DOHH2 (cell line): Measurements from ENCODE around the gene AHCYL1.

Experiments used
- H3F3A ChIP-seq: fragments of 200-600 bp; sonication (generic), shearing (Covaris generic); 2 replicates; pipeline ENCODE4 v1.6.0; 2016; ENCODE audit warnings: antibody characterized with exemption, mild to moderate bottlenecking; ENCODE audit not compliant: control insufficient read depth, insufficient read depth
- H3K27ac ChIP-seq: fragments of 200-600 bp; sonication (generic); 2 replicates; pipeline ENCODE4 v1.5.1; 2014; ENCODE audit warnings: low read depth, mild to moderate bottlenecking, low read length, moderate library complexity
- H3K27me3 ChIP-seq: fragments of 200-600 bp; sonication (generic); 2 replicates; pipeline ENCODE4 v1.6.1; 2014; ENCODE audit warnings: mild to moderate bottlenecking, low read length, mixed read lengths; ENCODE audit not compliant: control insufficient read depth
- H3K36me3 ChIP-seq: fragments of 200-600 bp; sonication (generic); 2 replicates; pipeline ENCODE4 v1.6.1; 2014; ENCODE audit warnings: mild to moderate bottlenecking, low read length, moderate library complexity, mixed read lengths; ENCODE audit not compliant: control insufficient read depth
- H3K4me1 ChIP-seq: fragments of 200-600 bp; sonication (generic); 2 replicates; pipeline ENCODE4 v1.6.1; 2014; ENCODE audit warnings: mild to moderate bottlenecking, low read length, mixed read lengths; ENCODE audit not compliant: control insufficient read depth
- H3K4me2 ChIP-seq: fragments of 200-600 bp; sonication (generic); 2 replicates; pipeline ENCODE4 v1.6.0; 2014; ENCODE audit warnings: mild to moderate bottlenecking, low read length, moderate library complexity
- H3K4me3 ChIP-seq: fragments of 200-600 bp; sonication (generic); 2 replicates; pipeline ENCODE4 v1.5.1; 2014; ENCODE audit warnings: mild to moderate bottlenecking, low read length, mixed read lengths
- H3K79me2 ChIP-seq: fragments of 200-600 bp; sonication (generic); 2 replicates; pipeline ENCODE4 v1.6.1; 2014; ENCODE audit warnings: mild to moderate bottlenecking, low read length, mixed read lengths; ENCODE audit not compliant: control insufficient read depth
- H3K9me2 ChIP-seq: fragments of 200-600 bp; sonication (generic); replicated peaks from 2 replicates; pipeline ENCODE4 v1.6.1; 2014; ENCODE audit warnings: mild to moderate bottlenecking, low read length, mixed read lengths; ENCODE audit not compliant: control insufficient read depth
- H3K9me3 ChIP-seq: fragments of 200-600 bp; sonication (generic); 2 replicates; pipeline ENCODE4 v1.6.1; 2014; ENCODE audit warnings: antibody characterized with exemption, low read length, mixed read lengths; ENCODE audit not compliant: control insufficient read depth, insufficient read depth
- H4K20me1 ChIP-seq: fragments of 200-600 bp; sonication (generic); 2 replicates; pipeline ENCODE4 v1.6.0; 2014; ENCODE audit warnings: low read depth, mild to moderate bottlenecking, antibody characterized with exemption, low read length, moderate library complexity; ENCODE audit not compliant: control insufficient read depth, insufficient read depth
- CTCF ChIP-seq: fragments of 200-600 bp; sonication (generic); IDR thresholded peaks from one replicate; pipeline ENCODE4 v1.5.1; 2014; ENCODE audit warnings: antibody characterized with exemption, mild to moderate bottlenecking, low read depth, low read length; ENCODE audit not compliant: poor library complexity, severe bottlenecking
- EZH2phosphoT487 ChIP-seq: fragments of 200-600 bp; sonication (generic); IDR thresholded peaks from 2 replicates; pipeline ENCODE4 v1.6.1; 2017; ENCODE audit warnings: borderline replicate concordance, mild to moderate bottlenecking, antibody characterized with exemption, low read length, moderate library complexity, mixed read lengths

AHCYL1 gene

DNA sequence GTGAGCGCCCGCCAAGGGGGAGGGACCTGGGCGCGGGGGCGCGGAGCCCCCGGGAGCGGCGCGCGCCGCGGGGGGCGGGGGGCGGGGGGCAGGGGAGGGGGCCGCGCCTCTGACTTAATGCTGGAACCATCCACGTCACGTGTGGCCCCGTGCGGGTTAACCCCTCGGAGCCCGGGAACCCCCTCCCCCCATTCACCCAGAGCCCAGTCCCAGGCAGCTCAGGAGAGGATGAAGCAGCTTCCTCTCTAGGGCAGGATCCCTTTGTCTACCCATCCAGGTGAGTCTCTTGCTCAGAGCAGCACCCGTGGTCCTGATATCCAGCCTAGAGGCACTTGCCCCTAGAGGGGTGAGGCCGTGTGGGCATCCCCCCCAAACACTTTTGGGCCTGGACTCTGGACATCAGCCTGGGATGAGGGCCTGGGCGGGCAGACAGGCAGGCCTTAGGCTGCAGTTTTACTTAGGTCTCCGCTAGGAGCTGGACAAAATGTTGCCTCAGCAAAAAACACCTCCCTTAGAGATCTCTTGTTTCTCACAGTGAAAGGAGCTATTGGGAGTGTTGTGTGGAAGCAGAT, 86.2 kb downstream of the AHCYL1 start, which contains the start of gene ALX3:
TSS of gene ALX3 (minus strand) at position 2 of the 572 bp plus-strand sequence. CDS start 60 bp downstream, outside the sequence.
- Histone ChIP-seq H3K27me3 (peaks cover 19% of the 10 kb centered on the region), H4K20me1 (no peaks in the 10 kb centered on the region), H3K4me1 (no peaks in the 10 kb centered on the region), H3K9me2 (no peaks in the 10 kb centered on the region), H3K4me2 (no peak within 1 kb of the TSS), H3F3A (no peaks in the 10 kb centered on the region), H3K36me3 (no peaks in the 10 kb centered on the region), H3K79me2 (no peaks in the 10 kb centered on the region), H3K27ac (no peak within 1 kb of the TSS), H3K4me3 (no peak within 1 kb of the TSS), H3K9me3 (no peaks in the 10 kb centered on the region)
- TF ChIP-seq EZH2phosphoT487 (no peak), CTCF (no peak)
